HepG2 (cell line): ENCODE results near the gene PROX1. TPM values are rescaled to one million over a fixed set of nuclear protein-coding genes. Genes with fewer than 3 reads are reported as not detected.

Source experiments
- ARID3A ChIP-seq: IDR thresholded peaks from 2 replicates; pipeline ENCODE4 v1.6.1; 2012; ENCODE audit warnings: low read depth, low read length, improper control_type of control experiment
- EZH2 ChIP-seq: conservative IDR thresholded peaks from 2 replicates; pipeline ENCODE4 v1.6.1; 2012; ENCODE audit warnings: mild to moderate bottlenecking, low read depth, low read length, moderate library complexity
- HNRNPL ChIP-seq: fragments of 200-400 bp; formaldehyde crosslinking; IDR thresholded peaks from 2 replicates; pipeline ENCODE4 v1.6.1; 2017; ENCODE audit warnings: mild to moderate bottlenecking, low read depth, low read length
- JUND ChIP-seq: sonication (generic); formaldehyde crosslinking; IDR thresholded peaks from 2 replicates; pipeline ENCODE4 v1.8.0; 2022; ENCODE audit warnings: mild to moderate bottlenecking, missing genetic modification reagents
- KDM3A ChIP-seq: IDR thresholded peaks from 2 replicates; pipeline ENCODE4 v1.6.1; 2018; ENCODE audit warnings: low read depth, missing compliant biosample characterization
- KMT2A ChIP-seq: sonication (generic); formaldehyde crosslinking; IDR thresholded peaks from 2 replicates; pipeline ENCODE4 v1.4.0; 2020; ENCODE audit warnings: missing genetic modification reagents
- NFYB ChIP-seq: sonication (generic); formaldehyde crosslinking; IDR thresholded peaks from 2 replicates; pipeline ENCODE4 v1.4.0; 2020; ENCODE audit warnings: missing genetic modification reagents
- RBAK ChIP-seq: sonication (generic); formaldehyde crosslinking; IDR thresholded peaks from 2 replicates; pipeline ENCODE4 v1.5.1; 2020; ENCODE audit warnings: mild to moderate bottlenecking, missing genetic modification reagents
- SP2 ChIP-seq: sonication (generic); formaldehyde crosslinking; IDR thresholded peaks from 2 replicates; pipeline ENCODE4 v1.5.1; 2020; ENCODE audit warnings: mild to moderate bottlenecking, missing genetic modification reagents
- SRY ChIP-seq: sonication (generic); formaldehyde crosslinking; IDR thresholded peaks from 2 replicates; pipeline ENCODE4 v1.8.0; 2022; ENCODE audit warnings: mild to moderate bottlenecking, missing genetic modification reagents
- TAF15 ChIP-seq: fragments of 200-400 bp; formaldehyde crosslinking; IDR thresholded peaks from one replicate; pipeline ENCODE4 v1.6.1; 2018; ENCODE audit warnings: mild to moderate bottlenecking, low read depth, low read length; ENCODE audit not compliant: poor library complexity, severe bottlenecking
- U2AF1 ChIP-seq: fragments of 200-400 bp; formaldehyde crosslinking; optimal IDR thresholded peaks from 2 replicates; pipeline ENCODE3; 2017; ENCODE audit warnings: mild to moderate bottlenecking, low read depth, low read length
- ZGPAT ChIP-seq: IDR thresholded peaks from 2 replicates; pipeline ENCODE4 v1.6.1; 2016; ENCODE audit warnings: mild to moderate bottlenecking
- ZNF274 ChIP-seq: sonication (generic); formaldehyde crosslinking; IDR thresholded peaks from 2 replicates; pipeline ENCODE4 v1.5.1; 2020; ENCODE audit warnings: mild to moderate bottlenecking, missing genetic modification reagents
- ZNF292 ChIP-seq: sonication (generic); formaldehyde crosslinking; IDR thresholded peaks from 2 replicates; pipeline ENCODE4 v1.8.1; 2022; ENCODE audit warnings: mild to moderate bottlenecking, low read depth, missing genetic modification reagents, borderline replicate concordance
- ZNF557 ChIP-seq: sonication (generic); formaldehyde crosslinking; IDR thresholded peaks from 2 replicates; pipeline ENCODE4 v1.4.0; 2020; ENCODE audit warnings: missing genetic modification reagents
- ZNF773 ChIP-seq: sonication (generic); formaldehyde crosslinking; IDR thresholded peaks from 2 replicates; pipeline ENCODE4 v1.4.0; 2020; ENCODE audit warnings: missing genetic modification reagents, borderline replicate concordance
- ZSCAN20 ChIP-seq: sonication (generic); formaldehyde crosslinking; IDR thresholded peaks from 2 replicates; pipeline ENCODE4 v1.4.0; 2020; ENCODE audit warnings: missing genetic modification reagents, mild to moderate bottlenecking, borderline replicate concordance
- polyA plus RNA-seq, 8 experiments: library from polyadenylated mRNA; depleted of rRNA in 3 of 8; stranded (reverse) in 7 of 8; unstranded in 1 of 8; fragments of >200 nt; fragmentation: Illumina TruSeq in 4 of 8; extraction: Trizol in 4 of 8; gene quantifications; 2 replicates each; pipeline versions ENCODE4 v1.2.1 to v1.2.3, GENCODE V29; 2011 to 2016; ENCODE audit warnings: low read depth in 4 of 8, missing spikeins in 1 of 8, mixed read lengths in 1 of 8; ENCODE audit not compliant: insufficient read depth in 1 of 8
- total RNA-seq, 5 experiments: library from RNA; depleted of rRNA; stranded (reverse); fragments of >200 nt; fragmentation: Illumina TruSeq; extraction: Trizol; gene quantifications; 2 replicates each; pipeline ENCODE4 v1.2.3, GENCODE V29; 2016; ENCODE audit warnings: low read depth in 1 of 5
- TF ChIP-seq, protein P1 (sequence below): sonication (generic); formaldehyde crosslinking; IDR thresholded peaks from 2 replicates; pipeline ENCODE4 v1.4.0; 2020; ENCODE audit warnings: missing genetic modification reagents; ENCODE audit errors: not compliant biosample characterization
- TF ChIP-seq, protein P2 (sequence below): sonication (generic); formaldehyde crosslinking; IDR thresholded peaks from 2 replicates; pipeline ENCODE4 v1.5.1; 2020; ENCODE audit warnings: mild to moderate bottlenecking, missing genetic modification reagents, moderate library complexity

The PROX1 gene
- total and polyA plus RNA-seq, 2 of the 13 experiments (the other 11 are each of a cell fraction or from before 2014, with no cell fraction given): 12.3 to 30.2 TPM

DNA sequence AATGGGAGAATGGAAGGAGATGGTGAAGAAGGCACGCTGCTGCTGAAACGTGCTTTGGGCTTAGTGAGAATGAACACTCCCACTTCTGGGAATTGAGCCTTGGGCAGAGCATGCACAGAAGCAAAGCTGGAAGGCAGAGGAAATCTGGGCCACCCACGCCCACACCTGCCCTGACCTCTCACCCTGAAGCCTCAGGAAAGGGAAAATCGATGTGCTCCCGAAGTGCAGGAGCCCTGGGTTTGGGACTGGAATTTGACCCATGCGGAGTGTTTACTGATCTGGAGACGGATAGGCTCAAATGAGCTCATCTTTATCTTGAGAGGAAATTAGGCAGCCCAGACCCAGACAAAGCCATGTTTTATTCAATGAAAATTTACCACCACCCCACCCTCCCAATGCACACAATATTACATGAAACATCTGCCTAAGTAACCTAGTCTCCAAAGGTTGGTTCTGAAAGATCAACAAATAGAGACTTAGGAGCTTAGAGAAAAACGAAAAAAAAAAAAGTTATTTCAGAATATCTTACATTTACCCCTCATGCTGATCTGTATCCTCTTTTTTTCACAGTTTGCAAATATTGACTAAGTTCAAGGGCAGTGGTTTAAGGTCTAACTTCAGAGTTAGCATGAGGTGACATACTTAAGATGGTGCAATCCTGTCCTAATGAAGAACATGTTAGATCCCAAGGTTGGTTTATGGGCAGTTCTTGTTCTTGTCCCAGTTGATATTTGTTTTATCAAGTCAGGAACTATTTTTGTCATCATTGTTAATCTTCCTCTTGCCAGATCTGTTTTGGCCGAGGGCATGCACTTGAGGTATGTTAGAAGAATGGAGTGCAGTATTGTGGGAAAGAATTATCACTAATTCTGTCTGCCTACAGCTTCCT, 63.0 kb downstream of the PROX1 start (continued):
- TF ChIP-seq SRY (CRISPR knock-in tag) (no peak), ZGPAT (CRISPR knock-in tag) (peak; percentile 97), KMT2A (CRISPR knock-in tag) (peak; percentile 54; the same call in 1 of the 2 replicates), ZNF274 (CRISPR knock-in tag) (0 out of 2 replicates have a peak, but pooled peaks have one; percentile 67), ARID3A (peak; percentile 75), ZNF557 (CRISPR knock-in tag) (peak; percentile 90; the same call in 1 of the 2 replicates), EZH2 (no peak), HNRNPL (0 out of 2 replicates have a peak, but pooled peaks have one; percentile 55), ZNF773 (CRISPR knock-in tag) (0 out of 2 replicates have a peak, but pooled peaks have one; percentile 66), KDM3A (peak; percentile 84), SP2 (CRISPR knock-in tag) (no peak), NFYB (no peak), TAF15 (no peak), U2AF1 (no peak), RBAK (no peak), ZSCAN20 (CRISPR knock-in tag) (0 out of 2 replicates have a peak, but pooled peaks have one; percentile 68), ZNF292 (CRISPR knock-in tag) (peak; percentile 84; the same call in 1 of the 2 replicates), JUND (peak; percentile 81)
- TF ChIP-seq, protein P1, sequence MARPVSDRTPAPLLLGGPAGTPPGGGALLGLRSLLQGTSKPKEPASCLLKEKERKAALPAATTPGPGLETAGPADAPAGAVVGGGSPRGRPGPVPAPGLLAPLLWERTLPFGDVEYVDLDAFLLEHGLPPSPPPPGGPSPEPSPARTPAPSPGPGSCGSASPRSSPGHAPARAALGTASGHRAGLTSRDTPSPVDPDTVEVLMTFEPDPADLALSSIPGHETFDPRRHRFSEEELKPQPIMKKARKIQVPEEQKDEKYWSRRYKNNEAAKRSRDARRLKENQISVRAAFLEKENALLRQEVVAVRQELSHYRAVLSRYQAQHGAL (CRISPR knock-in tag): peak; percentile 62
- TF ChIP-seq, protein P2, sequence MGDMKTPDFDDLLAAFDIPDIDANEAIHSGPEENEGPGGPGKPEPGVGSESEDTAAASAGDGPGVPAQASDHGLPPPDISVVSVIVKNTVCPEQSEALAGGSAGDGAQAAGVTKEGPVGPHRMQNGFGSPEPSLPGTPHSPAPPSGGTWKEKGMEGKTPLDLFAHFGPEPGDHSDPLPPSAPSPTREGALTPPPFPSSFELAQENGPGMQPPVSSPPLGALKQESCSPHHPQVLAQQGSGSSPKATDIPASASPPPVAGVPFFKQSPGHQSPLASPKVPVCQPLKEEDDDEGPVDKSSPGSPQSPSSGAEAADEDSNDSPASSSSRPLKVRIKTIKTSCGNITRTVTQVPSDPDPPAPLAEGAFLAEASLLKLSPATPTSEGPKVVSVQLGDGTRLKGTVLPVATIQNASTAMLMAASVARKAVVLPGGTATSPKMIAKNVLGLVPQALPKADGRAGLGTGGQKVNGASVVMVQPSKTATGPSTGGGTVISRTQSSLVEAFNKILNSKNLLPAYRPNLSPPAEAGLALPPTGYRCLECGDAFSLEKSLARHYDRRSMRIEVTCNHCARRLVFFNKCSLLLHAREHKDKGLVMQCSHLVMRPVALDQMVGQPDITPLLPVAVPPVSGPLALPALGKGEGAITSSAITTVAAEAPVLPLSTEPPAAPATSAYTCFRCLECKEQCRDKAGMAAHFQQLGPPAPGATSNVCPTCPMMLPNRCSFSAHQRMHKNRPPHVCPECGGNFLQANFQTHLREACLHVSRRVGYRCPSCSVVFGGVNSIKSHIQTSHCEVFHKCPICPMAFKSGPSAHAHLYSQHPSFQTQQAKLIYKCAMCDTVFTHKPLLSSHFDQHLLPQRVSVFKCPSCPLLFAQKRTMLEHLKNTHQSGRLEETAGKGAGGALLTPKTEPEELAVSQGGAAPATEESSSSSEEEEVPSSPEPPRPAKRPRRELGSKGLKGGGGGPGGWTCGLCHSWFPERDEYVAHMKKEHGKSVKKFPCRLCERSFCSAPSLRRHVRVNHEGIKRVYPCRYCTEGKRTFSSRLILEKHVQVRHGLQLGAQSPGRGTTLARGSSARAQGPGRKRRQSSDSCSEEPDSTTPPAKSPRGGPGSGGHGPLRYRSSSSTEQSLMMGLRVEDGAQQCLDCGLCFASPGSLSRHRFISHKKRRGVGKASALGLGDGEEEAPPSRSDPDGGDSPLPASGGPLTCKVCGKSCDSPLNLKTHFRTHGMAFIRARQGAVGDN (CRISPR knock-in tag): peak; percentile 87
